CD4-positive, alpha-beta T cell treated with Interleukin-12 subunit alpha and Interleukin-12 subunit beta, for 1 hour (primary cell): ENCODE results near the gene NNMT.
"Not testable (repeated sequence)": the region's sequence is repeated elsewhere in the genome, so short reads cannot be mapped to it uniquely, and the experiment has no call there.

Experiments used
- DNase-seq: peaks from one replicate; pipeline ENCODE4 v3.0.0-alpha.2; 2020

The NNMT gene

GRCh38 chr11:114314096-114314495, 17.9 kb downstream of the NNMT start:
- DNase-seq, result no peak

- DNase-seq, result peak; percentile 3
These were observed 19.7 kb downstream of the NNMT start for GRCh38 chr11:114315749-114316368.

- DNase-seq, result no peak
These were observed 21.0 kb downstream of the NNMT start for GRCh38 chr11:114316980-114317786.

GRCh38 chr11:114317787-114318137, 21.6 kb downstream of the NNMT start:
- DNase-seq, result no peak

GRCh38 chr11:114318361-114318760, 22.2 kb downstream of the NNMT start:
- no peak for DNase-seq

GRCh38 chr11:114319716-114320328, 23.6 kb downstream of the NNMT start:
- no peak for DNase-seq

GRCh38 chr11:114321621-114322257, 25.5 kb downstream of the NNMT start:
- no peak for DNase-seq

- no peak for DNase-seq
These were observed 26.7 kb downstream of the NNMT start for GRCh38 chr11:114322934-114323333.

- DNase-seq, result no peak
These were observed 30.0 kb downstream of the NNMT start for GRCh38 chr11:114326151-114326550.

- DNase-seq, result no peak
These were observed 30.6 kb downstream of the NNMT start for GRCh38 chr11:114326776-114327175.

- no peak for DNase-seq
These were observed 34.2 kb downstream of the NNMT start for GRCh38 chr11:114330373-114330772.

- DNase-seq, result peak; percentile 42
These were observed 44.3 kb downstream of the NNMT start for GRCh38 chr11:114340311-114341131.

- not testable (repeated sequence) for DNase-seq
These were observed 45.5 kb downstream of the NNMT start for GRCh38 chr11:114341667-114342066.

GRCh38 chr11:114342476-114342875, 46.3 kb downstream of the NNMT start:
- DNase-seq, result no peak

GRCh38 chr11:114343020-114343419, 46.8 kb downstream of the NNMT start:
- DNase-seq, result no peak

GRCh38 chr11:114343493-114343892, 47.3 kb downstream of the NNMT start:
- no peak for DNase-seq

GRCh38 chr11:114344494-114344893, 48.3 kb downstream of the NNMT start:
- no peak for DNase-seq

GRCh38 chr11:114345575-114346222, 49.5 kb downstream of the NNMT start:
- DNase-seq, result no peak

GRCh38 chr11:114346709-114347141, 50.5 kb downstream of the NNMT start:
- DNase-seq, result peak; percentile 39

- peak; percentile 60 for DNase-seq
These were observed 52.3 kb downstream of the NNMT start for GRCh38 chr11:114348200-114349191.

GRCh38 chr11:114350022-114350421, 53.8 kb downstream of the NNMT start:
- DNase-seq, result no peak
